CD4-positive, alpha-beta memory T cell (primary cell): ENCODE data around the gene IKBKE. TPM values are rescaled to one million over a fixed set of nuclear protein-coding genes. Genes with fewer than 3 reads are reported as not detected.

Experiments used
- CTCF ChIA-PET: fragments of 350-600 bp; sonication (Branson Sonifier 250); formaldehyde crosslinking; loops from one replicate; lab custom pipeline; 2021; ENCODE audit warnings: inconsistent platforms; ENCODE audit not compliant: partially characterized antibody; lab: Charles Lee
- POLR2A ChIA-PET: fragments of 350-600 bp; sonication (Branson Sonifier 250); formaldehyde crosslinking; loops from one replicate; lab custom pipeline; 2021; ENCODE audit not compliant: partially characterized antibody; lab: Charles Lee
- DNase-seq, 5 donors: peaks; one replicate each; pipeline versions ENCODE4 v3.0.0 to v3.0.0-alpha.2; 2020 to 2022; ENCODE audit warnings: mixed read lengths in 1 of 5
- H3K27ac ChIP-seq: one replicate; pipeline ENCODE4 v1.7.0; 2013; ENCODE audit warnings: low read depth, low read length
- H3K27me3 ChIP-seq: 2 replicates; pipeline ENCODE4 v1.7.0; 2013; ENCODE audit warnings: mild to moderate bottlenecking, low read length, moderate library complexity; ENCODE audit not compliant: insufficient read depth
- H3K36me3 ChIP-seq: 2 replicates; pipeline ENCODE4 v1.7.0; 2013; ENCODE audit warnings: mild to moderate bottlenecking, low read length, moderate library complexity; ENCODE audit not compliant: insufficient read depth
- H3K4me1 ChIP-seq: 2 replicates; pipeline ENCODE4 v1.7.0; 2013; ENCODE audit warnings: mild to moderate bottlenecking, low read length, moderate library complexity; ENCODE audit not compliant: insufficient read depth
- H3K4me3 ChIP-seq, 2 donors: one replicate each; pipeline ENCODE4 v1.7.0; 2013; ENCODE audit warnings: low read length in 2 of 2, mild to moderate bottlenecking in 1 of 2
- H3K9me3 ChIP-seq, 2 donors: one replicate each; pipeline ENCODE4 v1.7.0; 2013; ENCODE audit warnings: low read length in 2 of 2, control low read depth in 1 of 2; ENCODE audit not compliant: control insufficient read depth in 1 of 2
- H3K27ac Mint-ChIP-seq, 7 donors: one replicate each; pipeline ENCODE4 v1.8.0; 2020 to 2021; ENCODE audit warnings: mixed read lengths in 7 of 7, mild to moderate bottlenecking in 6 of 7, inconsistent platforms in 3 of 7, moderate library complexity in 3 of 7
- H3K27me3 Mint-ChIP-seq, 2 donors: one replicate each; pipeline ENCODE4 v1.8.0; 2020 to 2021; ENCODE audit warnings: mixed read lengths in 2 of 2
- H3K36me3 Mint-ChIP-seq, 2 donors: one replicate each; pipeline ENCODE4 v1.8.0; 2020 to 2021; ENCODE audit warnings: mixed read lengths in 2 of 2, inconsistent platforms in 1 of 2, mild to moderate bottlenecking in 1 of 2
- H3K4me1 Mint-ChIP-seq, 4 donors: one replicate each; pipeline ENCODE4 v1.8.0; 2020 to 2021; ENCODE audit warnings: mixed read lengths in 4 of 4, mild to moderate bottlenecking in 1 of 4
- H3K4me3 Mint-ChIP-seq, 8 donors: one replicate each; pipeline ENCODE4 v1.8.0; 2020 to 2021; ENCODE audit warnings: mixed read lengths in 8 of 8, mild to moderate bottlenecking in 7 of 8, moderate library complexity in 6 of 8, inconsistent platforms in 3 of 8
- H3K9me3 Mint-ChIP-seq, 8 donors: one replicate each; pipeline ENCODE4 v1.8.0; 2020 to 2021; ENCODE audit warnings: mixed read lengths in 8 of 8, mild to moderate bottlenecking in 5 of 8, inconsistent platforms in 3 of 8, moderate library complexity in 1 of 8
- intact Hi-C: fragments of 100-400 bp; cut with micrococcal nuclease; formaldehyde crosslinking; loops from one replicate; pipeline ENCODE4 v1.15.1; 2023
- polyA plus RNA-seq, 2 donors: library from polyadenylated mRNA; unstranded; fragments of 300-500 nt; fragmentation: Illumina TruSeq; gene quantifications; one replicate each; pipeline ENCODE4 v1.2.3, GENCODE V29; 2021
- total RNA-seq, 2 experiments: library from RNA; stranded (reverse); gene quantifications; one replicate each; pipeline ENCODE4 v1.2.3, GENCODE V29; 2021

The IKBKE gene
- total and polyA plus RNA-seq, 4 experiments from 2014 or later, result 46.8 to 92.3 (median 69.0) TPM

DNA sequence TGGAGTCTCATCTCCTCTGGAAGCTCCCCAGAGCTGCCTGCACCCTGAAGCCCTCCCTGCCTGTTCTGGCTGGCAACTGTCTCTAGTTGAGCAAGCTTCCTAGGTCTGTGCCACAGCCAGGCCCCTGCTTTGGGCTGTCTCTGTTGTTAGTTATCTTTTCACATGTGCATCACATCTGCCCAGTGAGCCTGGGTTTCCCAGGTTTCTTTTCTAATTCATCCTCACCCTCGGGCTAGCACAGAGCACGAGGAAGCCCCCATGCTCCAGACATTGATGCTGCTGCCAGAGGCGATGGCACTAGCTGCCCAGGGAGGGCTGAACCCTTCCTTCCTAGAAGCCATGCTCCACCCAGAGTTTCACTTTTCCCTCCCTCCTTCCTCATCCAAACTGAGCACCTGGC is 64.3 kb downstream of the IKBKE start:
- ChIA-PET POLR2A (no interaction called here), CTCF (interaction anchor here (1.0 to 1.5 kb wide), 5 partner anchors 11 to 129 kb away, joined by 3 to 5 read pairs (median 3); no protein-coding TSS in a partner anchor)
- intact Hi-C loops, result no loop called here
- no peaks in the 10 kb centered on the region for H3K27me3 ChIP-seq
- H3K36me3 ChIP-seq, result no peaks in the 10 kb centered on the region
- Mint-ChIP-seq H3K27ac (peak overlapping the region in 2 of 7 donors; percentile 29 to 52), H3K27me3 (no peaks in the 10 kb centered on the region), H3K4me1 (no peaks in the 10 kb centered on the region), H3K9me3 (peaks cover 0 to 2% (median 0%) of the 10 kb centered on the region in 8 donors), H3K4me3 (no peak overlapping the region), H3K36me3 (no peaks in the 10 kb centered on the region)
- no peaks in the 10 kb centered on the region for H3K9me3 ChIP-seq
- no peak overlapping the region for H3K27ac ChIP-seq
- no peak overlapping the region for H3K4me3 ChIP-seq
- no peaks in the 10 kb centered on the region for H3K4me1 ChIP-seq
- no peak for DNase-seq

DNA sequence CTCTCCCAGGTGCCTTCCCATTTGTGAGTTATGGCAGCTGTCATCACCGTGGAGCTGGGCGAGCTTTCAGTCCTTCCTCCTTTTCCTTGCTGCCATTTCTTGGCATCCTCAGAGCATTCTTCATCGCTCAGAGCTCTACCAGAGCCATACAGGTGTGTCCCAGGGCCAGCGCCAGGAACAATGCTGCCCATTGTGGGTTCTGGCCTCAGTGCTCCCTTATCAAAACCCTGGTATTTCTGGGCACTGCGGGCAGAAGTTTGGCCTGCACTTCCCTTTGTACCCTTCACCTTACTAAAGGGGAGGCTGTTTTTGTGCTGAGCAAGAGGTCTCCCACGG is 65.5 kb downstream of the IKBKE start:
- Histone ChIP-seq H3K4me1 (no peaks in the 10 kb centered on the region), H3K27me3 (no peaks in the 10 kb centered on the region), H3K36me3 (no peaks in the 10 kb centered on the region), H3K27ac (no peak overlapping the region), H3K4me3 (no peak overlapping the region), H3K9me3 (no peaks in the 10 kb centered on the region)
- peaks cover 0 to 2% (median 0%) of the 10 kb centered on the region in 8 donors for H3K9me3 Mint-ChIP-seq
- no peaks in the 10 kb centered on the region for H3K27me3 Mint-ChIP-seq
- ChIA-PET POLR2A (no interaction called here), CTCF (interaction anchor here (0.8 to 2.7 kb wide), 3 partner anchors 9 to 127 kb away, joined by 4 to 8 read pairs (median 5); no protein-coding TSS in a partner anchor)
- H3K4me1 Mint-ChIP-seq, result no peaks in the 10 kb centered on the region
- no peak for DNase-seq
- H3K27ac Mint-ChIP-seq, result peak overlapping the region in 1 of 7 donors; percentile 43
- no peak overlapping the region for H3K4me3 Mint-ChIP-seq
- intact Hi-C loops, result no loop called here
- H3K36me3 Mint-ChIP-seq, result no peaks in the 10 kb centered on the region

DNA sequence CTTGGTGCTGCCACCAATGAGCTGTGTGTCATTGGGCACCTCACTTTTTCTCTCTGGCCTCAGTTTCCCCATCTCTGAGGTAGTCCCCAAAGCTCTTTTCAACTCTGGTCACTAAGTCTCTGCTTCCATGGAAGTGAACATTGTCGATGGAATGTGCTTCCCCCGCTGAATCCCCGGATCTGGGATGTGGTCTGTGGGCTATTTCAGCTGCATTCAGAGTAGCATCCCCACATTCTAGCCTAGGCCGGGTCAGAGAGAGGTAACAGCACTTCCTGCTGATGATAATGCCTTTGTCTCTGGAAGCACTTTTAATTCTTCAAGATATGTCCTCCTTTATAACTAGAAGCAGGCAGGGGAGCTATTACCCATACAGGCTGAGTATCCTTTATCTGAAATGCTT is 66.9 kb downstream of the IKBKE start:
- ChIA-PET POLR2A (interaction anchor here (1.2 kb wide), 1 partner anchor 30 kb away, joined by 3 read pairs; the partner anchor contains the start of gene RASSF5), CTCF (interaction anchor here (1.0 to 2.7 kb wide), 3 partner anchors 8 to 46 kb away, joined by 3 to 8 read pairs (median 3); no protein-coding TSS in a partner anchor)
- Mint-ChIP-seq H3K4me3 (no peak overlapping the region), H3K9me3 (peaks cover 0 to 2% (median 0%) of the 10 kb centered on the region in 8 donors), H3K27me3 (no peaks in the 10 kb centered on the region), H3K36me3 (no peaks in the 10 kb centered on the region), H3K27ac (no peak overlapping the region), H3K4me1 (no peaks in the 10 kb centered on the region)
- Histone ChIP-seq H3K9me3 (no peaks in the 10 kb centered on the region), H3K27me3 (no peaks in the 10 kb centered on the region), H3K4me3 (no peak overlapping the region), H3K4me1 (no peaks in the 10 kb centered on the region), H3K36me3 (no peaks in the 10 kb centered on the region), H3K27ac (no peak overlapping the region)
- no peak for DNase-seq
- intact Hi-C loops, result no loop called here

DNA sequence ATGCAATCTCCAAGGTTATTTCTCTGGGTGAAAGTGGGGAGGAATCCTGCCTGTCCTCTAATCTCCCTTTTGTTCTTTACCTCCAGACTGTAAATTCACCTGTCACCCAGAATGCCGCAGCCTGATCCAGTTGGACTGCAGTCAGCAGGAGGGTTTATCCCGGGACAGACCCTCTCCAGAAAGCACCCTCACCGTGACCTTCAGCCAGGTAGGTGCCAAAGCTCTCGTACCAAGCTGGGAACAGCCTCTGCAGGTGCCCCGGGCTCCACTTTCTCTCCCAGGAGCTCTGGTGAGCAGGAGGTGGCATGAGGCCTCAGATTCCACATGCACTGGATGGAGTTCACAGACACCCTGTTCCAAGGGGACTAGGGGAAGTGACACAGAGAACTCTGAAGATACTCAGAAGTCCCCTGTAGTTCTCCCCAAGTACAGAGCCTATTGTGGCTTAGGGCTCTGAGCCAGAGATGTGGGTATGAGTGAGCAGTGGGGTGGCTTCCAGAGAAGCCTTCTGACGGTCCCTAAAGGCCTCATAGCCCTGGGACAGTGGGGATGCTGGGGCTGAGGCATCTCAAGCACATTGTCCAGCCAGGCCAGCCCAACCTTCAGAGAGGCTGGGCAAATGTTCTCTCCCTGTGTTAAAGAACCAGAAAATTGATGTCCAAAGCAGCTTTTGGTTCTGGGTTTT is 68.0 kb downstream of the IKBKE start:
- Mint-ChIP-seq H3K36me3 (no peaks in the 10 kb centered on the region), H3K27ac (no peak overlapping the region), H3K4me1 (no peaks in the 10 kb centered on the region), H3K4me3 (no peak overlapping the region), H3K9me3 (peaks cover 0 to 2% (median 0%) of the 10 kb centered on the region in 8 donors), H3K27me3 (no peaks in the 10 kb centered on the region)
- ChIA-PET CTCF (interaction anchor here (1.0 to 11.3 kb wide), 2 partner anchors 42 to 45 kb away, joined by 3 to 550 read pairs; no protein-coding TSS in a partner anchor), POLR2A (no interaction called here)
- no peak overlapping the region for H3K27ac ChIP-seq
- no peaks in the 10 kb centered on the region for H3K4me1 ChIP-seq
- no peaks in the 10 kb centered on the region for H3K36me3 ChIP-seq
- H3K4me3 ChIP-seq, result no peak overlapping the region
- DNase-seq, result no peak
- intact Hi-C loops, result no loop called here
- H3K27me3 ChIP-seq, result no peaks in the 10 kb centered on the region
- H3K9me3 ChIP-seq, result no peaks in the 10 kb centered on the region

- Histone ChIP-seq H3K4me1 (no peaks in the 10 kb centered on the region), H3K9me3 (no peaks in the 10 kb centered on the region), H3K27me3 (no peaks in the 10 kb centered on the region), H3K36me3 (no peaks in the 10 kb centered on the region), H3K4me3 (no peak overlapping the region), H3K27ac (no peak overlapping the region)
- no peak overlapping the region for H3K4me3 Mint-ChIP-seq
- no peak for DNase-seq
- H3K4me1 Mint-ChIP-seq, result no peaks in the 10 kb centered on the region
- H3K36me3 Mint-ChIP-seq, result no peaks in the 10 kb centered on the region
- no peaks in the 10 kb centered on the region for H3K27me3 Mint-ChIP-seq
- intact Hi-C loops, result no loop called here
- ChIA-PET CTCF (interaction anchor here (8.5 to 11.3 kb wide), 2 partner anchors 19 to 41 kb away, joined by 207 to 550 read pairs; no protein-coding TSS in a partner anchor), POLR2A (no interaction called here)
- H3K27ac Mint-ChIP-seq, result no peak overlapping the region
- H3K9me3 Mint-ChIP-seq, result peaks cover 0 to 2% (median 0%) of the 10 kb centered on the region in 8 donors
These were observed 68.8 kb downstream of the IKBKE start for GRCh38 chr1:206538901-206539640.

DNA sequence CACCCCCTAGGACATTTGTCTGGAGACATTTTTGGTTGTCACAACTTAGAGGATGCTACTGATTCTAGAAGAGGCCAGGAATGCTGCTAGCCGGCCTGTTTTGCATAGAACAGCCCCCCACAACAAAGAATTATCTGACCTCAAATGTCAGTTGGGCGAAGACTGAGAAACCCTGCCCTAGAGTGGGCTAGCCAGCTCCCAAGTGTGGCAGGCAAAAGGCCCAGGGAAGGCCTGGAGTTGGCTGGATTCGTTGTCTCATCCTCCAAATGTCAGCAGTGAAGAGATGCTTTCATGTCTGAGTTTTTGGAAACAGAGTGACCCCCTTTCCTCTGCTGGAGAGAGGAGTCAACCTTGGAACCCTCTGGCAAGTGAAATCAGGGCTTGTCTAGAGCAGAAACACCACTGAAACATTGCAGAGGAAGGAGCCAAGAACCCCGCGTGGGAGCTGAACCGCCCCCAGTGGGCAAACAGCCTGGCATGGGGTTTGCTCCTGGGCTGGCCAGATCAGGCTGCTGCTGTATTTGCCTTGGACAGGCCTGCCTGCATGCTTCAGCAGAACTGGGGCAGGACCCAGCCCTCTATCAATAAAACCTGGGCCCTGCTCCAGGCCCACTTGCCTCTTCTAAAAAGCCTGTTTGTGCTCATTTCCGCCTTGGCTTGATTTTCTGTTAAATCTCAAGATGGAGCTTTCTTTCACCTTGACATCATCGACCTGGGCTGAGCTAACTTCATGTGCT is 69.9 kb downstream of the IKBKE start:
- peaks cover 0 to 2% (median 0%) of the 10 kb centered on the region in 8 donors for H3K9me3 Mint-ChIP-seq
- no peaks in the 10 kb centered on the region for H3K27me3 ChIP-seq
- no peaks in the 10 kb centered on the region for H3K9me3 ChIP-seq
- no peak overlapping the region for H3K27ac ChIP-seq
- H3K4me3 Mint-ChIP-seq, result no peak overlapping the region
- no peaks in the 10 kb centered on the region for H3K27me3 Mint-ChIP-seq
- peaks cover 2 to 9% (median 8%) of the 10 kb centered on the region in 4 donors for H3K4me1 Mint-ChIP-seq
- H3K36me3 ChIP-seq, result no peaks in the 10 kb centered on the region
- DNase-seq, result no peak
- no peak overlapping the region for H3K4me3 ChIP-seq
- CTCF ChIA-PET, result interaction anchor here (1.3 to 11.3 kb wide), 4 partner anchors 18 to 78 kb away, joined by 3 to 550 read pairs (median 106); partner anchors contain the start of gene EIF2D
- POLR2A ChIA-PET, result no interaction called here
- H3K27ac Mint-ChIP-seq, result peak overlapping the region in 2 of 7 donors; percentile 37 to 55
- H3K4me1 ChIP-seq, result peaks cover 8% of the 10 kb centered on the region
- no peaks in the 10 kb centered on the region for H3K36me3 Mint-ChIP-seq
- intact Hi-C loops, result no loop called here
